22Rv1 (cell line): ENCODE data around the gene SMDT1.

ENCODE experiments used
- ZFX ChIP-seq: fragments of 450-650 bp; IDR thresholded peaks from 2 replicates; pipeline ENCODE4 v1.6.1; 2017; ENCODE audit warnings: antibody characterized with exemption, borderline replicate concordance
- TF ChIP-seq, protein P1 (sequence below): fragments of 450-650 bp; IDR thresholded peaks from 2 replicates; pipeline ENCODE4 v1.5.1; 2017; ENCODE audit warnings: mild to moderate bottlenecking

DNA sequence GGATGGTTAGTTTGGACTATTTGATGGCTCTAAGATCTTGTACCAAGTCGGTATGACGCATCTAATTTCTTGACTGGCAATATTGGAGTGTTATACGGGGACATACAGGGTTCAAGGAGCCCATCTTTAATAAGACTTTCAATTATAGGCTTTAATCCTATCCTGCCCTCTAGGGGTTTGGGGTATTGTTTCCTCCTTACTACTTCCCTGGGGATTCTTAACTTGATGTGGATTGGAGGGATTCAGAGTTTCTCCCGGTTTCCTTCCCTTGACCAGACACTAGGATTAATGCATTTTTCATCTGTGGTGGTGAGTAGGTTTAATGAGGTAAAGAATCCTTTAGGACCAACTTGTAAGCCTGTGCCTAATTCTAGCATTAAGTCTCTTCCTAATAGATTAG lies 32.3 kb downstream of the SMDT1 start:
- TF ChIP-seq, protein P1, sequence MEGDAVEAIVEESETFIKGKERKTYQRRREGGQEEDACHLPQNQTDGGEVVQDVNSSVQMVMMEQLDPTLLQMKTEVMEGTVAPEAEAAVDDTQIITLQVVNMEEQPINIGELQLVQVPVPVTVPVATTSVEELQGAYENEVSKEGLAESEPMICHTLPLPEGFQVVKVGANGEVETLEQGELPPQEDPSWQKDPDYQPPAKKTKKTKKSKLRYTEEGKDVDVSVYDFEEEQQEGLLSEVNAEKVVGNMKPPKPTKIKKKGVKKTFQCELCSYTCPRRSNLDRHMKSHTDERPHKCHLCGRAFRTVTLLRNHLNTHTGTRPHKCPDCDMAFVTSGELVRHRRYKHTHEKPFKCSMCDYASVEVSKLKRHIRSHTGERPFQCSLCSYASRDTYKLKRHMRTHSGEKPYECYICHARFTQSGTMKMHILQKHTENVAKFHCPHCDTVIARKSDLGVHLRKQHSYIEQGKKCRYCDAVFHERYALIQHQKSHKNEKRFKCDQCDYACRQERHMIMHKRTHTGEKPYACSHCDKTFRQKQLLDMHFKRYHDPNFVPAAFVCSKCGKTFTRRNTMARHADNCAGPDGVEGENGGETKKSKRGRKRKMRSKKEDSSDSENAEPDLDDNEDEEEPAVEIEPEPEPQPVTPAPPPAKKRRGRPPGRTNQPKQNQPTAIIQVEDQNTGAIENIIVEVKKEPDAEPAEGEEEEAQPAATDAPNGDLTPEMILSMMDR = no peak
- TF ChIP-seq ZFX = no peak
